Umbilical cord (tissue), 2 donors: Measurements from ENCODE around the gene EIF4G1. TPM values are rescaled to one million over a fixed set of nuclear protein-coding genes. Genes with fewer than 3 reads are reported as not detected.

ENCODE experiments used
- DNase-seq: peaks from one replicate; pipeline ENCODE4 v3.0.0-alpha.2; 2015; ENCODE audit warnings: low spot score
- total RNA-seq: library from RNA; depleted of rRNA; stranded (reverse); fragments of >200 nt; gene quantifications from one replicate; pipeline ENCODE4 v1.2.3, GENCODE V29; 2014; ENCODE audit warnings: low replicate concordance; ENCODE audit not compliant: insufficient read depth

Gene EIF4G1
- total RNA-seq, 1 donor from 2014 or later, result 89.6 TPM

DNA sequence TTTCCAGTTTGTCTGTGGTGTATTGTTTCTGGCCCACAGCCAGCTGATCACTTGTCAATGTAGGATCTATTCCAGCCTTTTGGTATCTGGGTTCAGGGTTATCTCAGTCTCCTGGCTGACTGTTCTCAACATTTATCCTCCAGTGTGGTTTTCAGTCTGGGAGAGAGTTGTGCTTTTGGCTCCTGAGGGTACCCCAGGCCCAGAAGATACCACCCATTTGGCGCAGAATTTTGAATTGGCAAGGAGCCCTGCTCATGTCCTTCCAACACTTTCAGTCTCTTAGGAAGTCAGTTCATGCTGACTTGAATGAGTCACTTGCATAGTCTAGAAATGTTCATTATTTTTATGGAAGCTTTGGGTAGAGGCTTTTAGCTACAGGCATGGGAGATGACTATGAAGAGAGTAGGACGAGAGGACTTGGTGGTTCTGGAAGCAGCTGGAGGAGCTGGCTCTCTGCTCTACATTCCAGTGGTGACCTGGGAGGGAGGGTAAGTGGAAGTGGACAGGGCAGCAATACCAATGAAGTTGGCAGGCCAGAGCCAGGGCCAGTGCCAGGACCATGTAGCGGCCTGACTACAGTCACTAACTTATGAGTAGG lies 54.3 kb downstream of the EIF4G1 start:
- no peak for DNase-seq

DNA sequence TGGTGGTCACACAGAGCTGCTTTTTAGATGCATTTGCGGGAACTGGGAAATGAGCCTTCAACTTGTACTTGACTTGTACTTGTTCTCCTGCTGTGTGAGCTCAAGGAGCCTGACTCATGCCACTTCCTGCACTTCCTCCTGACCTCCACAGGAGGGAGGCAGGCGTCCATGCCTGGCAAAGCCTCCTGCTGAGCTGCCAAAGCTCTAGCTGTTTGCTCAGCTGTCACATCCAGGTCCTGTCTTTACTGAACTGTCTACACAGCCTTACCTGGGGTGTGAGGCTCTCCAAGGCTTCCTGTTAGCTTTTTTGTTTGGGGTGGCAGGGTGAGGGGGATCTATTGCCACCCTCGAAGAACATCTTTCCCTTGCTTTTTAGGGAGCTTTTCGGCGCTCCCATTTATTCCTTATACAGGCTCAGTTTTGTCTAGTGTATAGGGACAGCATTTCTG lies 57.2 kb downstream of the EIF4G1 start:
- peak; percentile 91 for DNase-seq

DNA sequence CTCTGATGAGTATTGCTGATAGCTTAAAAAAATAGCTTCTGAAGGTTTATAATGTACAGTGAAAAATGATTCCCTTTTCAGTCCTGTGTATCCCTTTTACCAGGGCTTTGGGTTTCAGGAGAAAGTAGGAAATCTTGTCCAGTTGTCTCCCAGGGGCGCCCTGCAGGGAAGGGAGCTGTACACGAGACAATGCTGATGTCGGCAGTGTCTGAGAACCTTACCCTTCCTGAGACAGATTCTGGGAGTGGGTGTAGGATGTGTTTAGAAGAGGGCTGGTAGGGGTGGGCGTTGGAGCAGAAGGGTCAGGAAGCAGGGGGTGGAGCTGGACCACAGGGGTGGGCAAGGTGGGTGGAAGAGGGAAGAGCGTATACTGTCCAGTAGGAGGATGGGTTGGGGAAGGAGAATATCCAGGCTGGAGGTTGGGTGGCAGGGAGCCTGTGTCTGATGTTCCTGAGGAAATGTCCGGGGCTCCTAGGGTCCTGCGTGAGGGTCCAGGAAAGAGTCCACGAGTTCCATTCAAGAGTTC lies 58.0 kb downstream of the EIF4G1 start:
- DNase-seq, result no peak

DNA sequence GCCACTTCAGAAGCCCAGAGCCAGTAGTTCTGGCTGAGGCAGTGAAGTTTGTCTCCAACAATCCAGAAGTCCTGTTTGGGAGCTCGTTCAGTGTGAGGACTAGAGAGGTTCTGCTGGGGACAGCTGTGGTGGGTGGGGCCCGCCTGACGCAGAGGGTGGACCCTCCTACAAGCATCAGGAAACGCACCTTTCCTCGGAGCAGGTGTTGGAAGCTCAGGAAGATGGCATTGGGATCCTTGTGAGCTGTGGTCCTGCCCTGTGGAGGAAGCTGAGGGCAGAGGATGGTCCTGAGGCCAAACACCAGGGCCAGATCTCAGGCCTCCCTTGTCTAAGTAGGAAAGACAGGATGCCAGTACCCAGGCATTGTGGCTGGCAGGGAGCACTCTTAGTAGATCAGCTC lies 58.5 kb downstream of the EIF4G1 start:
- no peak for DNase-seq

DNA sequence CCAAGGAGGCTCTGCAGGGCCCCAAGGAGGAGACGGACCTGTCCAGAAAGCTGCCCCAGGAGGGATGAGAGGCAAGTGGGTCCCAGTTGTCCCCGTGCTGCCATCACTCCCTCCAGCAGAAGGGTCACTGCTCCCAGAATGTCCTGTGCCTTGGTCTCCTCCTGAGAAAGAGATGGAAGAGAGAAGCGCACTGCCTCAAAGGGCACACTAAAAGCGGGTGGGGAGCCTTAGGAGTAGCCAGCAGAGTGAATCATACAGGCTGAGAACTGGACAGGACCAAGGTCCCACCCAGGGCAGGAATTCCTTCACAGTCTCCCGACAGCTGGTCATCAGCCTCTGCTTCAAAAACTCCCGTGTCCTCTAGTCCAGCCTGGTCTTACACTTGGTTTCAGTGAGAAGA lies 59.0 kb downstream of the EIF4G1 start:
- peak; percentile 25 for DNase-seq

DNA sequence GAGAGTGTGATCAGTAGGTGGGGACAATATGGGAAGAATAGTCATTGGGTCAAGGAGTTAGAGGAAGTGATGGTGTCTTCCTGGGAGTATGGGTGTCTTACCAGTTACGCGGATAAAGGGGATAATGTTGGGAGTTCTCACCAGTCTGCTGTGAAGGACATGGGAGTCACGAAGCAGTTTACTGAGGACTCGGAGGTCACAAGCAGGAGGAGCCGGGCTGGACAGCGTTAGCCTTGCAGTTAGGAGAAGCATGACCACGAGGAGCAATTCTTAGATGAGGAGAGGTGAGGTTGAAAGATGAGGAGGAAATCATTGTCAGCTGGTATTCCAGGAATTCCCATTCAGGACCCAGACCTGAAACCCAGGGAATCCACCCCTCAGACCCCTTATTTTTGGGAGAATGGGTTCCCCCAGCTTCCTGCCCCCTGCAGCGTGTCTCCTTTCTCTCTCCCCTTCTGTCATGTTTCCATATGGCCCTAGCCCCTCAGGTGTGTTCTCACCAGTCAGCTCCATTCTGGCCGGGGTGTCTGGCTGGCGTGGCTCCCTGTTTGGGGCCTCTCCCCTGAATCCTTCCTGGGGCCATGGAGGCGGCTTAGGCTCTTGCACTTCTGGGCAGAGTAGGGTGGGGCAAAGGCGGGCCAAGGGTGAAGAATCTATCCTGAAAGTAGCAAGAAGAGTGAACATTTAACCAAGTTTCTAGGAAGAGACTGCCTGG lies 61.5 kb downstream of the EIF4G1 start:
- no peak for DNase-seq

DNA sequence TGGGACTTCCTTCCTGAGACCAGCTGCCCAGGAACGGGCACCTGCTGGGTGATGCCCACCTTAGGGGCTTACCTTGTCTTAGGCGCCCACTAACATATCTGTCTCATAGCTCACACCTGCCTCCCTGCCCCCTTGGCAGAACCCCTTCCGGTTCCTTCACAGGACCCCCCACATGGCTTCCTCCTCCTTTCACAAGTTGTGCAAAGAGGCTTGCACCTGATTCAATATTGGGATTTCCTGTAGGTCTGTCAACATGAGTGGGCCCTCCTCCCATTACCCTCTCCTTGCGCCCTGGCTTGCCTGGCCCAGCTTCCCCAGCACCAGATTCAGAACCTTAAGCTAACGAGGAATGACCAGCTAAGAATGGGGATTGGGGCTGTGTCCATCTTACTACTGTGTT lies 63.0 kb downstream of the EIF4G1 start:
- DNase-seq, result no peak

DNA sequence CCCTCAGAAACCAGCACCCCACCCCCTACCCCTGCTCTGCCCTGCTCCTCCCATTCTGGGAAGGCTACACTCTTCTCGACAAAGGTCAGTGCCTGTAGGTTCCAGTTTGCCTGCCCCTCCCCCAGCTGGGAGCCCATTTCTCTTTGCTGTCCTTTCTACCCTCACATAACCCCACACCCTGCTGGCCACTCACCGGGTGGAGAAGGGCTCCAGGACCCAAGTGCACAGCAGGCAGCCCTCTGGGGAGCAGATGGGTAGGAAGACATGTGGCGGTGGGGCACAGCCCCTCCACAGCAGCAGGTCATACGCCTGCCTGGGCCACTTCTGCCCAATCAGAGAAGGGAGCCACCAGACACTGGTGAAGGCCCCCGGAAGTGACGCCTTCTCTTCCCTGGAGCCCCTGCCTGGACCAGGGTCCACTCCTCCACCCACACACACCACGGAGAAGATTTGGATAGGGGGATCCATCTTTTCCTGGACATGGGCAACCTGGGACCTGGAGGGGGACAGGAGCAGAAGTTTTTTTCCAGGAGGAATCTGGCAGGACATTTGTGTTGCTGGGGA lies 63.6 kb downstream of the EIF4G1 start, which contains the start of gene THPO:
TSS of gene THPO (minus strand) at position 326 of the 564 bp plus-strand sequence. CDS start 1,948 bp downstream, outside the sequence.
- DNase-seq, result no peak

DNA sequence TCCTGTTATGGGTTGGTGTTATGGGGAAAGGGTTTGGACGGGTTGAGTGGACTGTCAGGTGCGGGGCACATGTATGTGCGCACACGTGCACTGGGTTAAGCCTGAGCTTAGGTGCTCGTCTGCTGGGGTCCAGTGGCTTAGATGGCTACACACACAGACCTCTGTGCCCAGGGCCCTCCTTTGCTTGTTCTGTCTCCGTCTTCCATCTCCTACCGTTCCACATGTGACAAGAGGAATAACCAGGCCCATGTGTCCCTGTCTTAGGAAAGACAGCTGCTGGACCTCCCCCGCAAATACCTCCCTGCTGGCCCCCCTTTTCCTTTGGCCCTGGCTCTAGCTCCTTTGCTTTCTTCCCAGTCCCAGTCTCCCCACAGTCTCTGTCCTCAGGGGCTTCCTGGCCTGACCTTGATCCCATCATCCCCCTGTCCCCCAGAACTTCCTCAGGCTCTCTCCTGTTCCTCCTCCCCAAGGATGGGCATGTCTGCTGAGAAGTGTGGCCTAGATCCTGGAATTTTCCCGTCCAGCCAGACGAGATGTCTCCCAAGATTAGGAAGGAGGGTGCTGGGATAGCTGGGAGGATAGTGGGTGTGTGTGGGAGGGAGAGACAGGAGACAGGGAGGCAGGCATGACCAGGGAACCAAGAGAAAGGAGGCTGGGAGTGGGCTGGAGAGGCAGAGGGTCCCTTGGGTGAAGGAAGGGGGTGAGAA lies 64.4 kb downstream of the EIF4G1 start:
- no peak for DNase-seq

DNA sequence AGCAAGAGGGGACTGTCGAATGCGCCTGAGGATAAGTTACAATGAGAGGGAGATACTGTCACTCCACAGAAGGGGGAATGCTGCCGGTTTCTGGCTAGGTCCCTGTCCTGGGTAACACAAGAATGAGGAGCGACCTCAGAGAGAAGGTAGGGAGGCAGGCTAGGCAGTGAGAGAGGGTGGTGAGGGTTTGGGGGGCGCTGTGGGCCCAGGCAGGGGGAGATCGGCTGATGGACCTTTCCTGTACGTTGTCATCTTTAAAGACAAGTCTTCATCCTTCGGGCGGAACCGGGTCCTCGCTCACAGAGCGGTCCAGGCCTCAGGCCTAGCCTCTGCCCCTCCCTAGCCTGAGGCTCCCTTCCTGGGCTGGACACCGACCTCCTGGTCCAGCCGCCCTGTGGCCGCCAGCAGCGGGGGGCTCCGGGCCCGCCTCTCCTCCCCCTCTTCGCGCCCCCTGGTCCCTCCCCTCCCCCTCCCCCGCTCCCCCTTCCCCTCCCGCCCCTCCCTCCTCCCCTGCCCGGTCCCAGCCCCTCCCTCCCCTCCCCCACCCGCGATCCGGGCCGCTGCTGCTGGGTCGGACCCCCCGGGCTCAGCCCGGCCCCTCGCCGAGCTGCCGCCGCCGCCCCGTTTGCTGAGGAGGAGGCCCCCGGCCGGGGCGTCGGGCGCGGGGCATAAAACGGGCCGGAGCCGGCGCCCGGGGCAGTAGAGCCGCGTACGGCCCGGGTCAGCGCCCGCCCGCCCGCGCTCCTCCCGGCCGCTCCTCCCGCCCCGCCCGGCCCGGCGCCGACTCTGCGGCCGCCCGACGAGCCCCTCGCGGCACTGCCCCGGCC lies 65.2 kb downstream of the EIF4G1 start, which contains the start of gene CHRD:
TSS of gene CHRD (plus strand) at position 697 of the 827 bp plus-strand sequence. CDS start 265 bp downstream, outside the sequence.
- DNase-seq, result peak; percentile 13

DNA sequence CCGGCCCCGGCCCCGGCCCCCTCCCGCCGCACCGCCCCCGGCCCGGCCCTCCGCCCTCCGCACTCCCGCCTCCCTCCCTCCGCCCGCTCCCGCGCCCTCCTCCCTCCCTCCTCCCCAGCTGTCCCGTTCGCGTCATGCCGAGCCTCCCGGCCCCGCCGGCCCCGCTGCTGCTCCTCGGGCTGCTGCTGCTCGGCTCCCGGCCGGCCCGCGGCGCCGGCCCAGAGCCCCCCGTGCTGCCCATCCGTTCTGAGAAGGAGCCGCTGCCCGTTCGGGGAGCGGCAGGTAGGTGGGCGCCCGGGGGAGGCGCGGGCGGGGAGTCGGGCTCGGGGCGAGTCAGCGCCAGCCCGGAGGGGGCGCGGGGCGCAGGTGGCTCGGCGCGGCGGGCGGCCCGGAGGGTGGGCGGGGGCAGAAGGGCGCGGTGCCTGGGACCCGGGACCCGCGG lies 65.8 kb downstream of the EIF4G1 start:
- DNase-seq, result peak; percentile 61

DNA sequence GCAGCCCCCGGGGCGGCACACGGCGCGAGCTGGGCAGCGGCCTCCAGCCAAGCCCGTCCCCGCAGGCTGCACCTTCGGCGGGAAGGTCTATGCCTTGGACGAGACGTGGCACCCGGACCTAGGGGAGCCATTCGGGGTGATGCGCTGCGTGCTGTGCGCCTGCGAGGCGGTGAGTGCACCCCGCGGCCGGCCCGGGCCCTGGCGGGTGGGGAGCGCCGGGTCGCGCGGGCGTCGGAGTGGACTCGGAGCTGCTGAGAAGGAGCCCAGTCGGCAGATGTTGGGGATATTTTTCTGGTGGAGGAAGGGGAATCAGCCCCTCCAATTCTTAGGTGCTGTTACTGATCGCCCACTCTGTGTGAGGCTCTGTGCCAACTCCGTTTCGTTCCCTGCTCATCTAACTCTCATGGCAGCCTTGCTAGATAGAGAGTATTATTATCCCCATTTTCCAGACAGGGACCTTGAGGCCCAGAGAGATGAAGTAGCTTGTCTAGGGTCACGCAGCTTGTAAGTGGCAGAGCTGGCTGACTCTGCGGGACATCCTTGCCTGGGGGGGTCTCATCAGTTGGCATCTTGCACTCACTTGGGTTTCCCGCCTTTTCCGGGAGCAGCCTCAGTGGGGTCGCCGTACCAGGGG lies 66.3 kb downstream of the EIF4G1 start:
- DNase-seq, result no peak

DNA sequence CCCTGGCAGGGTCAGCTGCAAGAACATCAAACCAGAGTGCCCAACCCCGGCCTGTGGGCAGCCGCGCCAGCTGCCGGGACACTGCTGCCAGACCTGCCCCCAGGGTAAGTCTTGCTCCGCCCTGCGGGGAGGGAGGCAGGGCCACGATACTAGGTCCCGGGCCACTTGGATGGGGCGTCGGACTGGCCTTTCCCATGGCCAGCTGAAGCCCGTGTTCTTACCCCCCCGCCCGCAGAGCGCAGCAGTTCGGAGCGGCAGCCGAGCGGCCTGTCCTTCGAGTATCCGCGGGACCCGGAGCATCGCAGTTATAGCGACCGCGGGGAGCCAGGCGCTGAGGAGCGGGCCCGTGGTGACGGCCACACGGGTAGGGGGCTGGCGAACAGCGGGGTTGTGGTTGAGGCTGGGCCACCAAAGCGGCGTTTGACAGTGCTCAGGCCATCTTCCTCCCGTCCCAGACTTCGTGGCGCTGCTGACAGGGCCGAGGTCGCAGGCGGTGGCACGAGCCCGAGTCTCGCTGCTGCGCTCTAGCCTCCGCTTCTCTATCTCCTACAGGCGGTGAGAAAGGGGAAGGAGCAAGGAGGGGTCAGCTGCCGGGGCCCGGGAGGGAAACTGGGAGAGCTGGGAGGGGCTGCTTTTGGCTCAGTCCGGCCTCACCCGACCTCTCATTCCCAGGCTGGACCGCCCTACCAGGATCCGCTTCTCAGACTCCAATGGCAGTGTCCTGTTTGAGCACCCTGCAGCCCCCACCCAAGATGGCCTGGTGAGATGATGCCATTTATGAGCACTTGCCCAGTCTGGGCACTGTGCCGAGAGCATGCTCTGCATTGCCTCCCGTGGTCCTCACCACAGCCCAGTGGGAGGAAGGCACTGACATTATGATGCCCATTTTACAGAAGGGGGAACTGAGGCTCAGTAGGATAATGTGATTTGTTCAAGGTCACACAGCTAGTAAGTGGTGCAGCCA lies 67.1 kb downstream of the EIF4G1 start:
- peak; percentile 26 for DNase-seq

DNA sequence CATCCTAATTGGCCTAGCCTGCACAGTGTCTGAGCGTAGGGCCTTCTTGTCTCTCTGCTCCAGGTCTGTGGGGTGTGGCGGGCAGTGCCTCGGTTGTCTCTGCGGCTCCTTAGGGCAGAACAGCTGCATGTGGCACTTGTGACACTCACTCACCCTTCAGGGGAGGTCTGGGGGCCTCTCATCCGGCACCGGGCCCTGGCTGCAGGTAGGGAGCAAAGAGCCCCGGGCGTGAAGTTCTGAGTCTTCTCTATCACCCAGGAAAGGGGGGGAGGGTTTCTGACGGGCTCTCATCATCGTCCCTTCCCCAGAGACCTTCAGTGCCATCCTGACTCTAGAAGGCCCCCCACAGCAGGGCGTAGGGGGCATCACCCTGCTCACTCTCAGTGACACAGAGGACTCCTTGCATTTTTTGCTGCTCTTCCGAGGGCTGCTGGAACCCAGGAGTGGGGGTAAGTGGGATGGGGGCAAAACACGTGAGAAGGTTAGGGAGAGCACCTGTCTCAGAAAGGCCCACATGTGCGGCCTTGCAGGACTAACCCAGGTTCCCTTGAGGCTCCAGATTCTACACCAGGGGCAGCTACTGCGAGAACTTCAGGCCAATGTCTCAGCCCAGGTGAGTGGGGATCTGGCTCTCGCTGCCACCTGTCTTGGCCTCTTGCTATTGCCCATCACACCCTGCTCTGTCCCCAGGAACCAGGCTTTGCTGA lies 68.1 kb downstream of the EIF4G1 start:
- no peak for DNase-seq

DNA sequence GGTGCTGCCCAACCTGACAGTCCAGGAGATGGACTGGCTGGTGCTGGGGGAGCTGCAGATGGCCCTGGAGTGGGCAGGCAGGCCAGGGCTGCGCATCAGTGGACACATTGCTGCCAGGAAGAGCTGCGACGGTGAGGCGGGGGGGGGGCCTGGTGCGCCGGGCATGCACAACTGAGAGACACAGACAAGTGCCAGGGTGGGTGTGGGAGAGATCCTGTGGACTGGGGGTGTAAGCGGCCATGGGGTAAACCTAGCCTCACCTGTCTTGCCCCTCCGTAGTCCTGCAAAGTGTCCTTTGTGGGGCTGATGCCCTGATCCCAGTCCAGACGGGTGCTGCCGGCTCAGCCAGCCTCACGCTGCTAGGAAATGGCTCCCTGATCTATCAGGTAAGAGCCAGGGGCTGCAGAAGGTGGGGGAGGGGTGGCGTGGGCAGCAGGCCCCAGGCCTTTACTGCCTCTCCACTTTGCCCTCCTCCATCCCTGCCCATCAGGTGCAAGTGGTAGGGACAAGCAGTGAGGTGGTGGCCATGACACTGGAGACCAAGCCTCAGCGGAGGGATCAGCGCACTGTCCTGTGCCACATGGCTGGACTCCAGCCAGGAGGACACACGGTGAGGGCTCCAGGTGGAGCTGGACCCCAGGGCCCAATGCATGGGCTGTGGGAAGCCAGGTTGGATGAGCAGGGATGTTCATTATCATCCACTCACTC lies 68.8 kb downstream of the EIF4G1 start:
- DNase-seq, result no peak

DNA sequence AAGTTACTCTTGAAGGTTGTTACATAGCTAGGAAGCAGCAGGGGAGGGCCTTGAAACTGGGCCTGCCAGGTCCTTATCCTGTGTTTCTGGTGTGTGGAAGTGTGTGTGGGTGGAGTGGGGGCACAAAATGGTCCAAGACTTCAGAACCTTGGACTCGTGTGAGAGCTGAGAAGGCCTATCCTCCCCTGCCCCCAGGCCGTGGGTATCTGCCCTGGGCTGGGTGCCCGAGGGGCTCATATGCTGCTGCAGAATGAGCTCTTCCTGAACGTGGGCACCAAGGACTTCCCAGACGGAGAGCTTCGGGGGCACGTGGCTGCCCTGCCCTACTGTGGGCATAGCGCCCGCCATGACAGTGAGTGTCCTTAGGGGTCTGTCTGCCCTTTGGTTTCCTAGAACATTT lies 69.9 kb downstream of the EIF4G1 start:
- DNase-seq, result no peak
